Measurements from ENCODE around the gene SREBF1.

DNA sequence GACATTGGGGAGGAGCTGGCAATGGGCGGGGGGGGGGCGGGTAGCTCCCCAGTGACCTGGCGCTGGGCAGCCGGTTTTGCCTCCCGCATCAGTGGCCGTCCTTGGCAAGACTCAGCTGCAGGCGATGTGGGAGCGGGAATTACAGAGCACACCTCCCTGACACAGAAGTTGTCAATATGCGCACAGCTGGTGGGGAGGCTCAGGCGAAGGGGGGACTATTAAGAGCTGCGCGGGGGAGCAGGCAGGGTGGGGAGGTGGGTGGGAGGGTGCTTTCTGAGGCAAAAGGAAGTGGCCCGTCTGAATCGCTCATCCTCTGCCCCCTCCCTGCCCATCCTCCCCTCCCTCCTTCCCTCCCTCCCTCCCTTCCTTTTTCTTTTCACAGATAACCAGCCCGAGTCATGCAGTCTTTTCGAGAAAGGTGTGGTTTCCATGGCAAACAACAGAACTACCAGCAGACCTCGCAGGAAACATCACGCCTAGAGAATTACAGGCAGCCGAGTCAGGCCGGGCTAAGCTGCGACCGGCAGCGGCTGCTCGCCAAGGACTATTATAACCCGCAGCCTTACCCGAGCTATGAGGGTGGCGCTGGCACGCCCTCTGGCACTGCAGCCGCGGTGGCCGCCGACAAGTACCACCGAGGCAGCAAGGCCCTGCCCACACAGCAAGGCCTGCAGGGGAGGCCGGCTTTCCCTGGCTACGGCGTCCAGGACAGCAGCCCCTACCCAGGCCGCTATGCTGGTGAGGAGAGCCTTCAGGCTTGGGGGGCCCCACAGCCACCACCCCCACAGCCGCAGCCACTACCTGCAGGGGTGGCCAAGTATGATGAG, 44.0 kb downstream of the SREBF1 start:
- TF ChIP-seq POLR2A (IDR thresholded peaks at IDR 0.05), result no peak
- TF ChIP-seq, protein P1, sequence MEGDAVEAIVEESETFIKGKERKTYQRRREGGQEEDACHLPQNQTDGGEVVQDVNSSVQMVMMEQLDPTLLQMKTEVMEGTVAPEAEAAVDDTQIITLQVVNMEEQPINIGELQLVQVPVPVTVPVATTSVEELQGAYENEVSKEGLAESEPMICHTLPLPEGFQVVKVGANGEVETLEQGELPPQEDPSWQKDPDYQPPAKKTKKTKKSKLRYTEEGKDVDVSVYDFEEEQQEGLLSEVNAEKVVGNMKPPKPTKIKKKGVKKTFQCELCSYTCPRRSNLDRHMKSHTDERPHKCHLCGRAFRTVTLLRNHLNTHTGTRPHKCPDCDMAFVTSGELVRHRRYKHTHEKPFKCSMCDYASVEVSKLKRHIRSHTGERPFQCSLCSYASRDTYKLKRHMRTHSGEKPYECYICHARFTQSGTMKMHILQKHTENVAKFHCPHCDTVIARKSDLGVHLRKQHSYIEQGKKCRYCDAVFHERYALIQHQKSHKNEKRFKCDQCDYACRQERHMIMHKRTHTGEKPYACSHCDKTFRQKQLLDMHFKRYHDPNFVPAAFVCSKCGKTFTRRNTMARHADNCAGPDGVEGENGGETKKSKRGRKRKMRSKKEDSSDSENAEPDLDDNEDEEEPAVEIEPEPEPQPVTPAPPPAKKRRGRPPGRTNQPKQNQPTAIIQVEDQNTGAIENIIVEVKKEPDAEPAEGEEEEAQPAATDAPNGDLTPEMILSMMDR (IDR thresholded peaks at IDR 0.05), result no peak
